SIG-M5 treated with dmso at 0.1 percent for 504 hours (cell line): ENCODE measurements around the gene SOCS7.

Experiments used
- DNase-seq: peaks from one replicate; lab custom pipeline; 2025; ENCODE audit not compliant: unreplicated experiment; lab: John Stamatoyannopoulos, UW

Gene SOCS7

GRCh38 chr17:38351412-38352222, at the start of gene SOCS7:
SOCS7 (plus strand) TSS chr17:38351844; CDS start chr17:38352053, 209 bp downstream.
- DNase-seq: peak; percentile 87

DNA sequence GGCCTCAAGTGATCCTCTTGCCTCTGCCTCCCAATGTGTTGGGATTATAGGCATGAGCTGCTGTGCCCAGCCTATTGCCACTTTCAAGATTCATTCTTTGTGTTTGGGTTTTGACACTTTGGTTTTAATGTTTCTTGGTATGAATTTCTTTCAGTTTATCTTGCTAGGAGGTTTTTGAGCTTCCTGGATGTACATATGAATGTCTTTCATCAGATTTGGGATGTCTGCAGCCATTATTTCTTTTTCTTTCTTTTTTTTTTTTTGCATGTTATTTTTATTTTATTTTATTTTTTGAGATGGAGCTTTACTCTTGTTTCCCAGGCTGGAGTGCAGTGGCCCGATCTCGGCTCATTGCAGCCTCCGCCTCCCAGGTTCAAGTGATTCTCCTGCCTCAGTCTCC, 36.1 kb upstream of the SOCS7 start:
- DNase-seq: no peak

DNA sequence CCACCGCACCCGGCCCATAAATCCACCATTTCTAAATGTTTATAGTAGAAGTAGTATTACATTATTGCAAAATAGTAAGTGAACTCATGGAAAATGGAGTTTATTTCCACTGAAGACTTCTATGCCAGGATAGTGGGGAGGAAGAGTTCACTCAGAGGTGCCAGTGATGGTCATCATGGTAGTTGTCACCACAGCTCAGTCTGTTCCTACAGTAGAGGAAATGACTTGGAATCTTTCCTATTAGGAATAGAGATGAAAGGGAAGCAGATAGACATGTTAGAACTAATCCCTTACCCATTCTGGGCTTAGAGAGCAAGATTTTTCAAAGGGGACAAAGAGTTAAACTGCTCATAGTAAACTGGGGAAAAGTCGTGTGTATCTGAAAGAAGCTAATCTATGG, 34.6 kb upstream of the SOCS7 start:
- DNase-seq: no peak

GRCh38 chr17:38320482-38320881, 31.2 kb upstream of the SOCS7 start:
- DNase-seq: peak; percentile 47

GRCh38 chr17:38322156-38322779, 29.4 kb upstream of the SOCS7 start:
- peak; percentile 45 for DNase-seq

GRCh38 chr17:38322897-38323296, 28.7 kb upstream of the SOCS7 start:
- no peak for DNase-seq

GRCh38 chr17:38324141-38324697, 27.4 kb upstream of the SOCS7 start:
- no peak for DNase-seq

DNA sequence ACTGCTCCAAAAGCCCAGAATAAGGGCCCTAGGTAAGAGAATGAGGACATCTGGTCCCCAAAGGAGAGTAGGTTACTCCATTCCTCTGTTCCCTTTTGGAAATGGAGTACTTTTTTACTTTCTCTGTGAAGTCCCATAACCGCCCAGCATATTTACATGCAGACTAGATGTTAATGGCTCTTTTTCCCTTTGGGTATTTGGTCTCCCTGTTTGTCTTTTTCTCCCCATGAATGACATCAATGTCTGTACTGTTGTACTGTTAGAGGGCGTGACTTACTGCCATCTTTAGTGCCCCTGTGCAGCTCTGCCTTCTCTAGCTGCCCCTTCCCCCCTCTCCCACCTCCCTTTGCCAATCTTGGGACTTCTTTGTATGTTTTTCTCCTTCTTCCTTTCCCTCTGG, 26.9 kb upstream of the SOCS7 start:
- no peak for DNase-seq

DNA sequence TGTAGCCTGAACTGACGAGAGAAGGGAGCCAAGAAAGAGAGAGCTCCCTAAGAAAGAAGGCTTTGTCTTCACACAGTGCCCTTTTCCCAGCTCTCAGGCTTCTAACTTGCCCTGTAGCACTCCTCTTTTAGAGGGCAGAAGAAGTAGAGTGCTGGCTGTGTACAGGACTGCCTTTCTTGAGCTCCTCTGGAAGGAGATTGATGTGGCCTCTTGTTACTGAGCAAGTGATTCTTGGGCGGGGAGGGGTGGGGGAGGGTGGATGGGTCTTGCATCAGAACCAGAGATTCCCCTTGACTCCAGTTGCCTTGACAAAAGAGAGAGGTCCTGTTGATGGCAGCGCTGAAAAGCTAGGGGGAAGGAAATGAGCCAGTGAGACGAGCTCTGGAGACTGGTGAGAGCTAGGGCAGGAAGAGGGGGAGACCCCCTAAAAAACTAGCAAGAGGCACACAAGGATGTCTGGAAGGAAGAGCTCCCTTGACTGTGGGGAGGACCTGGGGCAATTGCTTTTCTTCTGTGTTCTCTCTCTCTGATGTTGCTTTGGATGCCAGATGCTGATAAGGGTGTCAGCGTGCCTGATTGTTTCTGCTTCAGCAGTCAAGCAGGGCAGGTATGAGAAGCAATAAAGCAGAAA, 26.3 kb upstream of the SOCS7 start:
- DNase-seq: peak; percentile 15

GRCh38 chr17:38326996-38327792, 24.4 kb upstream of the SOCS7 start:
- DNase-seq: peak; percentile 32

- DNase-seq: no peak
Observed at GRCh38 chr17:38327936-38328335, 23.7 kb upstream of the SOCS7 start.

DNA sequence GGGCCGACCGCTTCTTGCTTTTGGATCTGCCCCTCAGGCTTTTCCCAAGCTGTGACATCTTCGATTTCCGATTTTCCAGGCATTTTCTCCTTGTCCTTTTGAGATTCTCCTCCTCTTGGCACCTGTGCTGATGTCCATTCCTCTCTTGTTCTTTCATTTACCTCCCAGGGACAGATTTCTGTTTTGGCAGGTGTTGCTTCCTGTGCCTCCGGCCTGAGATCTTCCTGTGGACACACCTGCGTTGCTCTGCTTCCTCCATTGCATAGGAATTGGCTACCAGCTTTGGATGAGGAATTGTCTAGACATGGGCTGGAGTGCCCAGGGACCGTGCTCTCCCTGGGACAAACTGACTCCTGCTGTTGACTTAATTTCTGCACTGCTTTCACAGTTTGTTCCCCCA, 23.0 kb upstream of the SOCS7 start:
- DNase-seq: no peak

DNA sequence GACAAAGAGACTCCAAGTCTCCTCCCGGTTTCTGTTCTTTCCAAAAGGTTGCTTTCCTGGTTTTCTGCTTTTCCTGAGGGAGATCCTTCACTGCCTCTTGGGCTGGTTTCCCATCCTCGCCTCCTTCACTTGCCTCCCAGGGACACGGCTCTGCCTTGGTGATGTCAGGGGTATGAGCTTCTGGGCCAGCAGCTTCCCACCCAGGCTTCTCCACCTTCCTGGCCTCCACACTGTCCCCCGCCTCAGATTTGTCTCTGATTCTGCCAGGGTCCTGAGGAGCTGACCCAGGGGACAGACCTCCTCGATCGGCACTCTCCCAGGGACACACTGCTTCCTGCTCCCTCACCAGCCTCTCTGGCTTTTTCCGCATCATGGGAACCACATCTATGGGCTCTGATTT, 22.4 kb upstream of the SOCS7 start:
- DNase-seq: no peak

GRCh38 chr17:38329808-38330730, 21.6 kb upstream of the SOCS7 start:
- DNase-seq: no peak

DNA sequence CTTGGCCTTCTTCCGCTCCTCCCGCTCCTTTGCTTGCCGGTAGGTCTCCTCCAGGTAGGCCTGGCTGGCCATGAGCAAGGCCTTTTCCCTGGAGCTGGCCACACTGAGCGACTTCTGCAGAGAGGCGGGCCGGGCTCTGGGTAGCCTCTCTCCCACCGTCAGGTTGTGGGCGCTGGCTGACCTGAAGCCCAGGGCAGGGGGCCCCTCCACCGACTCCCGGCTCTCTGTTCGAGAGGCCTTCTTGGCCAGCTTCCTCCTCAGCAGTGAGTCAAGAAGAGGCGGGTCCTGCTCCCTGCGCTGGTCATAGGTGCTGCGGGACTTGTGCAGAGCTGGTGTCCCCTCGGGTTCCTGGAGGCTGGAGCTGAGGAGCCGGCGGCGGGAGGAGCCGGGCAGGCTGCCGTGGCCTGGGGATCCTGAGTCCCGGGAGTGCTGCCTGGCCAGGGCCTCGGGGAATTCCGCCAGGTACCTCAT, 20.7 kb upstream of the SOCS7 start:
- DNase-seq: no peak

- DNase-seq: no peak
Observed at GRCh38 chr17:38332735-38333134, 18.9 kb upstream of the SOCS7 start.

- DNase-seq: no peak
Observed at GRCh38 chr17:38333635-38334295, 17.9 kb upstream of the SOCS7 start.

DNA sequence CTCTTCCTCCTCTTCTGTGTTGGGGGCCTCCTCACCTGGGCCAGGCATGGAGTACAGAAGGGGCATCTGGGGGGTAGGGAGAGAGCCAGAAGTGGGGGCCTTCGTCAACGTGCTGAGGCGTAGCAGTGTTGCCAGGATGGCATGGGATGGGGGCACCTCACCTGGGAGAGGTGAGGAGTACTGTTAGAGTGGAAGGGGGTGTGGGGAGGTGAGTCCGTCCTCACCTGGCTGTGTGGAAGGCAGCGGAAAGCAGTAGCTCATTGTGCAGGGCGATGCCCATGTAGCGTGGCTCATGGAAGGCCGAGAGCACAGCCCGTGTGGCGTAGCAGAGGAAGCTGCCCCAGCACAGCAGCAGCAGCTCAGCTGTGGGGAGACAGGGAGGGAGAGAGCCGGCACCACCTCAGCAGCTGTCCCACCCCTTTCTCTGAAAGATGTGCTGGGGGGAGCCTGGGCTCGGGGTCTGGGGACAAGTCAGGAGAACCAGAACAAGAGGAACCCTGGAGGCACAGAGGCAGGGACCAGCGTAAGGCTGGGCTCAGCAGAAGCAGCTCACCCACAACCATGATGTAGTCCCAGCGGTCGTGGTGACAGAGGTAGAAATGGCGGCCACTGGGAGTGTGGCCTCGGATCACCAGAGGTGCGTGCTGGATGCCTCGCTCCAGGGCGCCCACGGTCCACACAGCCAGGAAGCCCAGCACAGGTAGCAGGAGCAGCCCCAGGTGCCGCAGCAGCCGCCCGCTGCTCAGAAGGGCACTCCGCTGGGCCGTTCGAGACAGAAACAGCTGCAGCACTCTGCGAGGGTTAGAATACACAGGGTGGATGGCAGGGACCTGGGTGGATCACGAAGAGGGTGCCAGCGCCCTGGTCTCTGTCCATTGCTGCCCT, 16.9 kb upstream of the SOCS7 start:
- DNase-seq: no peak
